ENCODE data around the gene KRTAP10-1. TPM values are rescaled to one million over a fixed set of nuclear protein-coding genes. Genes with fewer than 3 reads are reported as not detected.

KRTAP10-1 gene
- total RNA-seq, 1 experiment from 2014 or later = not detected

DNA sequence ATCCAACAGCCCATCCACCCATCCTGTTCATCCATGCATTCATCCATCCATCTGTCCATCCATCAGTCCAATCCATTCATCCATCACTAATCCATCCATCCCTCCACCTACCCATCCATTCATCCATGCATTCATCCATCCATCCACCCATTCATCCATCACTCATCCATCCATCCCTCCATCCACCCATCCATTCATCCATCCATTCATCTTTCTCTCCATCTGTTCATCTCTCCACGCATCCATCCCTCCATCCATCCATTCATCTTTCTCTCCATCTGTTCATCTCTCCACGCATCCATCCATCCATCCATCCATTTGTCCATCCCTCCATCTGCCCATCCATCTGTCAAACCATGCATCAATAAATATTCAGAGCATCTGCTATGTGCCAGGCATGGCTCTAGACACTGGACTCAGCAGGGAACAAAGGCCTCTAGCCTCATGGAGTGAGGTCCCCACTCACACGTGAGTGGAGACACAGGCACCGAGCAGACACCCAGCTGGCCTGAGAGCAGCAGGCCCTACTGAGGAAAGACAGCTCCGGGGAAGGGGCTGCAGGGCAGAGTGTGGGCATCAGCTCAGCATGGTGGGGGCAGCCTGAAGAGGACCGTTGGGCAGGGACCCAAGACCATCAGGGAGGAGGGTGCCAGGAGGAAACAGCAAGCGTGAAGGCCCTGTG lies 9.6 kb downstream of the KRTAP10-1 start:
- no peak for DNase-seq
- no peak overlapping the region for H3K4me3 ChIP-seq (ENCODE audit: insufficient read depth, low read depth, low read length)
- H3K27me3 ChIP-seq (ENCODE audit: control insufficient read depth, insufficient read depth, low read length) = no peaks in the 10 kb centered on the region
- no peaks in the 10 kb centered on the region for H3K36me3 ChIP-seq (replicated peaks; ENCODE audit: control insufficient read depth, insufficient read depth, low read length)

DNA sequence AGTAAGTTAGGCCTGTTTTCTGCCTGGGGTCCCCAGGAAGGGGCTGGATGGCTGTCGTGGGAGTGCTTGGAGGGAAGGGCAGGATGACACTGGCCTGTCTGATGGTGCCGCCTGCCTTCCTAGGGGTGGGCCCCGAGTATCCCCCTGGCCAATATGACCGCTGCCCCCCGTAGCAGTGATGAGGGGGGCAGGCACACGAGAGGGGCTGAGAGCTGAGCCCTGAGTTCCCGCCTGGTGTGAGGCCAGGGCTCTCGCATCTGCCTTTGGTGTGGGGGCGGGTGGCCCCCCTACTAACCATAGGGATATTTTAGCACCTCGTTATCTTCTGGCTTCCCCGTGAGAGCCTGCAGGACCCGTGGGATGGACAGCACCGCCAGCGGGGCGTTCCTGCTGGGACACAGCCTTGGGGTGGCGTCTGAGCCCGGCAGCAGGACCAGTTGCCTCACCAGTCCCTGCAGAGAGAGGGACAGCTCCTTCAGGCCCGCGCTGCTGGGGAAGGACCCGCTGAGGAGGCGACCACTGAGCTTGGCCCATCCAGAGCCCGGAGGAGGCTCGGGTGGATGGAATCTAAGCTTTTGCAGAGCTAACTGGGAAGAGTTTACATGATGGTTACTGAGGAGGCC lies 10.4 kb downstream of the KRTAP10-1 start:
- H3K27me3 ChIP-seq (ENCODE audit: control insufficient read depth, insufficient read depth, low read length) = no peaks in the 10 kb centered on the region
- no peak for DNase-seq
- H3K36me3 ChIP-seq (replicated peaks; ENCODE audit: control insufficient read depth, insufficient read depth, low read length) = no peaks in the 10 kb centered on the region
- H3K4me3 ChIP-seq (ENCODE audit: insufficient read depth, low read depth, low read length) = no peak overlapping the region

DNA sequence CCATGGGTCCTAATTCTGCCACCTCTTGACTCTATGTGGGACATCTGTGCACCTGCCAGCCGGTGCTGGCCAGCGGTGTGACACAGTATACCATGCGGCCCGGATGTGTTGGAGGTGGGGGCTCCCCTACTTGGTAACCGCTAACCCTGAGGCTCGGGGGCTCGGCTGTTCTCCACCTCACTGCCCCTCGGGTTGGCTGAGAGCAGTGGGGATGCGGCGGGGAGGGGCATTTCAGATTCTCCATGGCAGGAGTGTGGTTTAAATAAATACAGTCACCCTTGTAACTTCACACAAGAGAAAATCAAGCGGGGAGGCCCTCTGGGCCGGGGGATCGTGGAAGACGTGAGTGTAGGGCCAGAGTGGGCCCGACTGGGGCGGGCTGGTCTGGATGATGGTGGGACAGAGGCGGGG lies 11.0 kb downstream of the KRTAP10-1 start:
- peak; percentile 56 for DNase-seq
- Histone ChIP-seq H3K4me3 (ENCODE audit: insufficient read depth, low read depth, low read length) (no peak overlapping the region), H3K36me3 (replicated peaks; ENCODE audit: control insufficient read depth, insufficient read depth, low read length) (no peaks in the 10 kb centered on the region), H3K27me3 (ENCODE audit: control insufficient read depth, insufficient read depth, low read length) (no peaks in the 10 kb centered on the region)

DNA sequence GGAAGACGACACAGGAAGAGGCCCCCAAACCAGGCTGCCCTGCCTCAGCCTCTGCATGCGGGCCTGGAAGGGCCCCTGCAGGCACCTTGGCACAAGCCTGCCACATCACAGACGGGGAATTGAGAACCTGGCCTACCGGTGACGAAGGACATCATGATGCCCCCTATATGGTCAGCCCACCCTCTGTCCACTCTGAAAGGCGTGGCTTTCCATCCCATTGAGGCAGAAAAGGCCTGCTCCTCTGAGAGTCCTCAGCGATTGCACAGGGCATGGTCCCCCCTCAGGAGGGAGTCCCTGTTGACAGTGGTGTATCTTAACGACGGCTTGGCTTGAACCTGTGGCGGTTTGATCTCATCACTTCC lies 11.4 kb downstream of the KRTAP10-1 start:
- DNase-seq = peak; percentile 35
- H3K27me3 ChIP-seq (ENCODE audit: control insufficient read depth, insufficient read depth, low read length) = no peaks in the 10 kb centered on the region
- no peaks in the 10 kb centered on the region for H3K36me3 ChIP-seq (replicated peaks; ENCODE audit: control insufficient read depth, insufficient read depth, low read length)
- no peak overlapping the region for H3K4me3 ChIP-seq (ENCODE audit: insufficient read depth, low read depth, low read length)

DNA sequence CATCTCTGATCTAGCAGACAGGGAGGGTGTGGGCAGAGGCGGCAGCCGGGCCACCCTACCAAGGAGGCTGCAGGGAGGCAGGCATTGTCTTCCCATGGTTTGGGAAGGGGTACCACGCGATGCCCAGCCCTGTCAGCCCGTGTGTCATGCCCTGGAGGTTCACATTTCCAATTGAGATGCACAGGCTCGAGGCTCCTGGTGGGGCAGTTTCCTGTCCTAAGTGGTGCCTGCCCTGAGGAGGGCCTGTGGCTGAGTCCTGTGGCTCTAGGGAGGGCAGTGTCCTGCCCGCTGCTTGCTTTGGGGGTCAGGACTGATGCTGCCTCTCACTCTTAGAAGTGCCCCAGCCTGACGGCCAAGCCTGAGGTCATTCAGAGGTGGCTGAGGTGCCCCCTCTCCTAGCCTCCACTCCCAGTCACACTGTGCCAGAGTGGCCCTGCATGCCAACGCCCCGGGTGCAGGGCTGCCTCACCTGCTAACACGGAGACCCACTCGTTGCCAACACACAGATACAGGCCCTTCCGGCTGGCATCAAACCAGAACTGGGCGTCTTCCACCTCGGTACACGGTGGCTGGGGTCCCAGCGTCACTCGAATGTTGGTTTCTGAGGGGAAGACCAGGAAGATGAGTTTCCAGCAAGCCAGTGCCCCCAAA lies 11.9 kb downstream of the KRTAP10-1 start:
- DNase-seq = peak; percentile 37
- Histone ChIP-seq H3K36me3 (replicated peaks; ENCODE audit: control insufficient read depth, insufficient read depth, low read length) (no peaks in the 10 kb centered on the region), H3K4me3 (ENCODE audit: insufficient read depth, low read depth, low read length) (no peak overlapping the region), H3K27me3 (ENCODE audit: control insufficient read depth, insufficient read depth, low read length) (no peaks in the 10 kb centered on the region)

DNA sequence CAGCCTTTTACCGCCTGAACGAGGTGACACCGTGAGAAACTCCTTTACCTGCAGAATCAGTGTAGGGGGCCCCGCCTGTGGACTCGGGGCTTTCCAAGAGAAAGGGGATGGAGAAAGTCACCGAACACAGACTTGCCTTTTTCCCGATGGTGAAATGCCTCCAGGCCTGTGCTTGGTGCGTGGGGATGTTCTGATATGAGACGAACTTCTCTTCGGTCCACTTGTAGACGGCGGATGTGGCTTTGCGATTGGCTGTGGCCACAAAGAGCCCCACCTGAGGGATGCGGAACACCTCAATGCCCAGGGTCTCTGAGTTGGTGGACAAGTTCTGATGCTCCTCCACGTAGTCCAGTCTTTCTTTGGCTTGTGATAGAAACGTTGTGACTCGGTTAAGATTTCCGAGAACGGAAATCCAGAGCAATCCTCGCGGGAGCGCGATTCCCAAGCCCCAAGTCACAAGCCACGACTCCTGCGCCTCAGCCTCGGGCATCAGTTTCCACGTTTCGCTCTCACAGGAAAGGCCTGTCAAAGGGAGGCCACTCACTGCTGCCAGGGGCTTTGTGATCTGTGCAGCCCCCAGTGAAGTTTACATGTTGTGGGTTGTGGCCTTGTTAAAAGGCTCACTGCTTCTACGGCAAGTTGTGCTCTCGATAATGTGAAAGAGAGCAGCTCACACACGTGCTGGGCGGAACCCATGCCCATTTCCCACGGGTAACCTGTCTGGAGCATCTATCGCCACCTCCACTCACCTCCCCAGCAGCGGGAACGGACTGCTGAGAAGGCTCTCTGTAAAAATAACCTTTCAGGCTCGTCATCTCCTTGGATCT lies 12.6 kb downstream of the KRTAP10-1 start:
- Histone ChIP-seq H3K36me3 (replicated peaks; ENCODE audit: control insufficient read depth, insufficient read depth, low read length) (no peaks in the 10 kb centered on the region), H3K4me3 (ENCODE audit: insufficient read depth, low read depth, low read length) (no peak overlapping the region), H3K27me3 (ENCODE audit: control insufficient read depth, insufficient read depth, low read length) (no peaks in the 10 kb centered on the region)
- no peak for DNase-seq

DNA sequence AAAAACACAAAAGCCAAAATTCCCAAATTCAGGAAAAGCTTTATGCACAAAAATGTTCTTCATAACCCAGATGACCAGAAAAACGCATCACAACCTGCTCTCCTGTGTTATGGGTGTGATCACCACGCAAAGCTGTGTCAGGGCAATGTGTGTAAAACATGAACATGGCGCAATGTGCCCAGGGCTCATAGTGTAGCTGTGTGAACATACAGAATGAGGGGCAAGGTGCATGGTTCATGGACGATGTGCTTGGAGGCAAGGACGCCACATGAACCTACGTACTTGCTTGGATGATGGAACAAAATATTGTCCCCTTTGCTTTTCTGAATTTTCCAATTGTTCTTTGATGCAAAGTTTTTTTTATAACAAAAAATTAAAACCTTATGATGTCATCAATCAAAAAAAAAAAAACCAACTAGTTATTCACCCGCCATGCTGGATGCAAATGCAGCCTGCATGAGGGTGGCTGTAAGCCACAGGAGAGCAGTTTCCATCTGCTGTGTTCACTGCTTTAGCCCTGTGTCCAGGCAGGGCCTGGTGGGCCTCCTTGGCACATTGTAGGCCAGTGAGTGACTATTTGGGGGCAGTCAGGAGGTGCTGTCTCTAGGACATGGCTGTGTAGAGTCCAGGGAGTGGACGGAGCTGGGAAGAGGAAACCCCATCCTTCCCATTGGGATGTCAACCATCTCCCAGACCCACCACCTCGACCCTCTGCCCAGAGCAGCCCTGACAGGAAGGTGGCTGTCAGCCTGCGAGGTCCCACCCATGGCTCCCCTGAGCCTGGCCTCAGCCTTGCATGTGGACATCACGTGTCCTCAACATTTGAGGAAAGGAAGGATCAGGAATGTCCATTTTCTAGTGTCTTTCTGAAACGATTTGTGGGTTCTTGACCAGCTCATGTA lies 13.6 kb downstream of the KRTAP10-1 start:
- no peak overlapping the region for H3K4me3 ChIP-seq (ENCODE audit: insufficient read depth, low read depth, low read length)
- H3K36me3 ChIP-seq (replicated peaks; ENCODE audit: control insufficient read depth, insufficient read depth, low read length) = no peaks in the 10 kb centered on the region
- no peak for DNase-seq
- no peaks in the 10 kb centered on the region for H3K27me3 ChIP-seq (ENCODE audit: control insufficient read depth, insufficient read depth, low read length)

DNA sequence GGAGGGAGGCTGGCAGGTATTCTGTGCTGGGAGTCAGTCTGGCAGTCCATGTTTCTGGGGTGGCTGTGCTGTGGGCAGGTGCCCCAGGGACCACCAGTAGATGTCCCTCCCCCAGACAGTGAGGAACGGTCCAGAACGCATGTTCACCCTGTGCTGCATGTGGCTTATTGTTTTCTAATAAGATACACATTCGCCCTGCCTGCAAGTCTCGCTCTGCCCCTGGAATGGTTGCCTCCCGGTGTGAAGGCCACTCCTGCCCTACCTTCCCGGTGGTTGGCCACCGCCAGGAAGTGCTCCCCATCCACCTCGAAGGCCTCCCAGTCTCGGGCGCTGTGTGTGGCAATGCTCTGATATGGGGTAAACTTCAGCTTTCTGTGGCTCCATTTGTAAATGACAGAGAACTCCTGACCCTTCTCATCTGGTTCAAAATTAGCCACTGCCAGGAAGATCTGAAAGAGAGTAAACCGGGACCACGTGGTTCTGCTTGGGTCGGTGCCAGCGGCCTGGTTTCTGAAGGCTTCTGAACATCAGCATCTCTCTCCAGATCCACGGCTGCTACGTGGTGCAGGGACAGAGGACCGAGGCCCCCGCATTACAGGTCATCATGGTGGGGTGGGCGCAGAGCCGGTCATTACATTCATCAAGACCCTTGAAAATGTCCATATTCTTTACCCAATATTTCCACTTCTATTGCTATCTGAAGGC lies 14.5 kb downstream of the KRTAP10-1 start:
- DNase-seq = no peak
- Histone ChIP-seq H3K4me3 (ENCODE audit: insufficient read depth, low read depth, low read length) (no peak overlapping the region), H3K27me3 (ENCODE audit: control insufficient read depth, insufficient read depth, low read length) (no peaks in the 10 kb centered on the region), H3K36me3 (replicated peaks; ENCODE audit: control insufficient read depth, insufficient read depth, low read length) (no peaks in the 10 kb centered on the region)

DNA sequence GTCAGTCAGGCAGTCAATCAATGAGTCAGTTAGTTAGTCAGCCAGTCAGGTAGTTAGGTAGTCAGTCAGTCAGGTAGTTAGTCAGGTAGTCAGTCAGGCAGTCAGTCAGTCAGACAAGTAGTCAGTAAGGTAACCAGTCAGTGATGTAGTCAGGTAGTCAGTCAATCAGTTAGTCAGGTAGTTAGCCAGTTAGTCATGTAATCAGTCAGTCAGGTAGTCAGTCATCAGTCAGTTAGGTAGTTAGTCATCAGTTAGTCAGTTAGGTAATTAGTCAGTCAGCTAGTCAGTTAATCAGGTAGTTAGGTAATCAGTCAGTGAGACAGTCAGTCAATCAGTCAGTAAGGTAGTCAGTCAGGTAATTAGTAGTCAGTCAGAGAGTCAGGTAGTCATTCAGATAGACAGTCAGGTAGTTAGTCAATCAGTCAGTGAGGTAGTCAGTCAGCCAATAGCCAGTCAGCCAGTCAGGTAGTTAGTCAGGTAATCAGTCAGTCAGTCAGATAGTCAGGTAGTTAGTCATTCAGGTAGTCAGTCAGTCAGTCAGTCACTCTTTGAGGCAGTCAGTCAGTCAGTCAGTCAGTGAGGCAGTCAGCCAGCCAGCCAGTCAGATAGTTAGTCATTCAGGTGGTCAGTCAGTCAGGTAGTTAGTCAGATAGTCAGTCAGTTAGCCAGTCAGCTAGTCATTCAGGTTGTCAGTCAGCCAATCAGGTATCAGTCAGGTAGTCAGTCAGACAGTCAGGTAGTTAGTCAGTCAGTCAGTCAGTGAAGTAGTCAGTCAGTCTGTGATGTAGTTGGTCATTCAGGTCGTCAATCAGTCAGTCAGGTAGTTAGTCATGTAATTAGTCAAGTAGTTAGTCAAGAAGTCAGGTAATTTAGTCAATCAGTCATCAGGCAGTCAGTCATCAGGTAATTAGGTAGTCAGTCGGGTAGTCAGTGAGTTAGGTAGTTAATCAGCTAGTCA lies 15.3 kb downstream of the KRTAP10-1 start:
- Histone ChIP-seq H3K36me3 (replicated peaks; ENCODE audit: control insufficient read depth, insufficient read depth, low read length) (no peaks in the 10 kb centered on the region), H3K4me3 (ENCODE audit: insufficient read depth, low read depth, low read length) (no peak overlapping the region), H3K27me3 (ENCODE audit: control insufficient read depth, insufficient read depth, low read length) (no peaks in the 10 kb centered on the region)
- DNase-seq = no peak

DNA sequence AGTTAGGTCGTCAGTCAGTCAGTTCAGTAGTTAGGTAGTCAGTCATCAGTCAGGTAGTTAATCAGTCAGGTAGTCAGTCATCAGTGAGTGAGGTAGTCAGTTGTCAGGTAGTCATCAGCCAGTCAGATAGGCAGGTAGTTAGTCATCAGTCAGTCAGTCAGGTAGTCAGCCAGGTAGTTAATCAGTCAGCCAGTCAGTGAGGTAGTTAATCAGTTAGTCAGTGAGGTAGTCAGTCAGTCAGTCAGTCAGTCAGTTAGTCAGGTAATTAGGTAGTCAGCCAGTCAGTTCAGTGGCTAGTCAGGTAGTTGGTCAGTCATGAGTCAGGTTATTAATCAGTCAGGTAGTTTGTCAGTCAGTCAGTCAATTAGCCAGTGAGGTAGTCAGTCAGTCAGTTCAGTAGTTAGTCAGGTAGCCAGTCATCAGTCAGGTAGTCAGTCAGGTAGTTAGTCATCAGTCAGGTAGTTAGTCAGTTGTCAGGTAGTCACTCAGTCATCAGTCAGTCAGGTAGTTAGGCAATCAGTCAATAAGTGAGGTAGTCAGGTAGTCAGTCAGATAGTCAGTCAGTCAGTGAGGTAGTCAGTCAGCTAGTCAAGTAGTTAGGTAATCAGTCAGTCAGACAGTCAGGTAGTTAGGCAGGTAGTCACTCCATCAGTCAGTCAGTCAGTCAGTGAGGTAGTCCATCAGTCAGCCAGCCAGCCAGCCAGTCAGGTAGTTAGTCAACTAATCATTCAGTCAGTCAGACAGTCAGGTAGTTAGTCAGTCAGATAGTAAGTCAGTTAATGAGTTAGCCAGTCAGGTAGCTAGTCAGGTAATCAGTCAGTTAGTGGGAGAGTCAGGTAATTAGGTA lies 16.2 kb downstream of the KRTAP10-1 start:
- Histone ChIP-seq H3K4me3 (ENCODE audit: insufficient read depth, low read depth, low read length) (no peak overlapping the region), H3K27me3 (ENCODE audit: control insufficient read depth, insufficient read depth, low read length) (no peaks in the 10 kb centered on the region), H3K36me3 (replicated peaks; ENCODE audit: control insufficient read depth, insufficient read depth, low read length) (no peaks in the 10 kb centered on the region)
- no peak for DNase-seq

DNA sequence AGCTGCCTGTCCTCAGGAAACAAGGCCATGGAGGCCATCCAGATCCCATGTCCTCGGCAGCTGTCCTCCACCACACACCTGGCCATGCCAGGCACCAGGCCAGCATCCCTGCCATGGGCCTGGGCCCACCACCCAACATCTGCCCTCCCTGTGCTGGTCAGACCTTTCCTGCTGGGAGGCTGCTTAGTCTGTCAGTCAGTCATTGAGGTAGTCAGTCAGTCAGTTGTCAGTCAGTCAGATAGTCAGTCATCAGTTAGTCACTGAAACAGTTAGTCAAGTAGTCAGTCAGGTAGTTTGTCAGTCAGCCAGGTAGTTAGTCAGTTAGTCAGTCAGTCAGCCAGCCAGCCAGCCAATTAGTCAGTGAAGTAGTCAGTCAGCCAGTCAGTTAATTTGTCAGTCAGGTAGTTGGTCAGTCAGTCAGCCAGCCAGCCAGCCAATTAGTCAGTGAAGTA lies 17.2 kb downstream of the KRTAP10-1 start:
- Histone ChIP-seq H3K27me3 (ENCODE audit: control insufficient read depth, insufficient read depth, low read length) (no peaks in the 10 kb centered on the region), H3K36me3 (replicated peaks; ENCODE audit: control insufficient read depth, insufficient read depth, low read length) (no peaks in the 10 kb centered on the region), H3K4me3 (ENCODE audit: insufficient read depth, low read depth, low read length) (no peak overlapping the region)
- no peak for DNase-seq

All from H7 (cell line).